Measurements from ENCODE around the gene COL24A1.

DNA sequence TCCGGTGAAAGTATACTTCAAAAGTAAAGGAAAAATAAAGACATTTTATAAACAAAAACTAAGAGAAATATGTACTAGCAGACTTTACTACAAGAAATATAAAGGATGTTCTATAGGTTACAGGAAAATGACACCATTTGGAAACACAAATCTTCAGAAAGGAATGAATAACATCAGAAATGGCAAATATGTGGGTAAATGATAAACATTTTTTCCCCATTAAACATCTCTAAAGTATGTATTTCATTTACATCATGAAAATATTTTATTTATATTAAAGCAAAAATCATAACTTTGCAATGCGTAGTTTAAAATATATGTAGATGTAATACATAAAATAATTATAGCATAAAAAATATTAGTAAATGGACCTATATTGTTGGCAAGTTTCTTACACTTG, 264.2 kb downstream of the COL24A1 start:
- TF ChIP-seq, protein P1, sequence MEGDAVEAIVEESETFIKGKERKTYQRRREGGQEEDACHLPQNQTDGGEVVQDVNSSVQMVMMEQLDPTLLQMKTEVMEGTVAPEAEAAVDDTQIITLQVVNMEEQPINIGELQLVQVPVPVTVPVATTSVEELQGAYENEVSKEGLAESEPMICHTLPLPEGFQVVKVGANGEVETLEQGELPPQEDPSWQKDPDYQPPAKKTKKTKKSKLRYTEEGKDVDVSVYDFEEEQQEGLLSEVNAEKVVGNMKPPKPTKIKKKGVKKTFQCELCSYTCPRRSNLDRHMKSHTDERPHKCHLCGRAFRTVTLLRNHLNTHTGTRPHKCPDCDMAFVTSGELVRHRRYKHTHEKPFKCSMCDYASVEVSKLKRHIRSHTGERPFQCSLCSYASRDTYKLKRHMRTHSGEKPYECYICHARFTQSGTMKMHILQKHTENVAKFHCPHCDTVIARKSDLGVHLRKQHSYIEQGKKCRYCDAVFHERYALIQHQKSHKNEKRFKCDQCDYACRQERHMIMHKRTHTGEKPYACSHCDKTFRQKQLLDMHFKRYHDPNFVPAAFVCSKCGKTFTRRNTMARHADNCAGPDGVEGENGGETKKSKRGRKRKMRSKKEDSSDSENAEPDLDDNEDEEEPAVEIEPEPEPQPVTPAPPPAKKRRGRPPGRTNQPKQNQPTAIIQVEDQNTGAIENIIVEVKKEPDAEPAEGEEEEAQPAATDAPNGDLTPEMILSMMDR (IDR thresholded peaks at IDR 0.05), result no peak
- TF ChIP-seq POLR2A (IDR thresholded peaks at IDR 0.05) (no peak), POLR2AphosphoS5 (IDR thresholded peaks at IDR 0.05) (no peak), EP300 (IDR thresholded peaks at IDR 0.05) (no peak)
